Measurements from ENCODE around the gene SNX8.

GRCh38 chr7:2270495-2270894 is 43.7 kb downstream of the SNX8 start:
- TF ChIP-seq POLR2A (IDR thresholded peaks at IDR 0.05), result no peak
- TF ChIP-seq CTCF (IDR thresholded peaks at IDR 0.05), result no peak
